Esophagus muscularis mucosa (tissue), 4 donors: ENCODE results near the gene ANKMY2.

ENCODE experiments used
- CTCF ChIP-seq, 3 experiments: fragments of 200-600 bp in 2 of 3; fragments of 450-650 bp in 1 of 3; sonication (generic) in 2 of 3; IDR thresholded peaks; one replicate each; pipeline ENCODE4 v1.5.1; 2017 to 2019; ENCODE audit warnings: antibody characterized with exemption in 3 of 3, mild to moderate bottlenecking in 2 of 3, moderate library complexity in 1 of 3
- EP300 ChIP-seq: sonication (generic); formaldehyde crosslinking; IDR thresholded peaks from one replicate; pipeline ENCODE4 v1.6.1; 2017; ENCODE audit warnings: antibody characterized with exemption
- POLR2A ChIP-seq: fragments of 450-650 bp; IDR thresholded peaks from one replicate; pipeline ENCODE4 v1.6.1; 2017; ENCODE audit warnings: antibody characterized with exemption, moderate library complexity, mild to moderate bottlenecking, low read depth
- POLR2AphosphoS5 ChIP-seq, 2 donors: sonication (generic); formaldehyde crosslinking; IDR thresholded peaks; one replicate each; pipeline ENCODE4 v1.6.1; 2017; ENCODE audit warnings: antibody characterized with exemption in 2 of 2

GRCh38 chr7:16603633-16604032 is 41.9 kb downstream of the ANKMY2 start:
- TF ChIP-seq CTCF (IDR thresholded peaks at IDR 0.05) (no peak), POLR2AphosphoS5 (IDR thresholded peaks at IDR 0.05) (no peak), POLR2A (no peak), EP300 (no peak)
